Islet precursor cell (in vitro differentiated cells): ENCODE data around the gene BLM.
"Not testable (repeated sequence)": the region's sequence is repeated elsewhere in the genome, so short reads cannot be mapped to it uniquely, and the experiment has no call there.

Experiments
- DNase-seq: peaks from one replicate; pipeline ENCODE4 v3.0.0-alpha.2; 2018

BLM gene

DNA sequence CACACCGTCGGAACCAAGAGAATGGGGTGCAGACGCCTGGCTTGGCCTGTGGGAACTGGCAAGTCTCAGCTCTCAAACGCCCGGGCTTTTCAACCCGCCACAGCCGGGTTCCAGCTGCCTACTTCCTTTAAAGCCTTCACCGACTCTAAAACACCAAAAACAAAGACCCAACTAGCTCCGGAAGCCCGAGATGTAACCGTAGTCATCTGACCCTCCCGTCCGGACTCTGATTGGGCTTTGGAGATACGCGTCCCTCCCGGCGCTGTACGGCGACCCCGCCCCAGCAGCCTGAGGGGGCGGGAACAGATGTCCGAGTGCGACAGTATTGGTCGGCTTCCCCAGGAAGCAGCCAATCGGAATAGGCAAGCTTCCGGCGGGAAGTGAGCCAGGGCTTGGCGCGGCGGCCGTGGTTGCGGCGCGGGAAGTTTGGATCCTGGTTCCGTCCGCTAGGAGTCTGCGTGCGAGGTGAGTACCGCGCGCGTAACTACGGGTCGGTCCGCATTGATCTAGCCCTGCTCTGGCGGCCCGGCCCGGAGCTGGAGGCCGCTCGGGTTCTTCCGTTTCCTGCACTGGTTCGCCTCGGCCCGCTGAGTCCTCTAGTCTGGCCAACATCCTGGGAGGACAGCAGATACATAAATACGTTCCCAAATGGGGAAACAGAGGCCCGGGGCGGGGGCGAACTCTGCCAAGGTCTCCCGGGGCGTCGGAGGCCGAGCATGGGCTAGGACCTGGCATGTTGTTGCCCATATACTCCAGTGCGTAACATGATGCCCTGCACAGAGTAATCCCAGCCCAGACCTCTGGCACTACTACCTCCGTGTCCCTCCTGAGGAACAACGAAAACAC, at the start of gene BLM:
Gene BLM, plus strand, starts transcription at position 371 of the 846 bp plus-strand sequence. CDS start 30,047 bp downstream, outside the sequence.
- DNase-seq: peak; percentile 99

GRCh38 chr15:90667755-90668345, 49.3 kb upstream of the BLM start:
- not testable (repeated sequence) for DNase-seq

DNA sequence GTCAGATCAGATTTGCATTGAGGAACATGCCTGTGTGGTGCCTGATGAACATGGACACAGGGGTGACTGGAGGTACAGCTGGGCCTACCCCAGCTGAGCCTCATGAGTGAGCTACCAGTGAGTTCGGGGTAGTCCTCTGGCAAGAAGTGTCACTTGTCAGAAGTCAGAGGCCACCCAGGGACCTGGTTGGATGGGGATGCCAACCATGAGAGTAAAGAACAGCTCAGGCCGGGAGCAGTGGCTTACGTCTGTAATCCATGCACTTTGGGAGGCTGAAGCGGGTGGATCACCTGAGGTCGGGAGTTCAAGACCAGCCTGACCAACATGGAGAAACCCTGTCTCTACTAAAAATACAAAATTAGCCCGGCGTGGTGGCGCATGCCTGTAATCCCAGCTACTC, 46.5 kb upstream of the BLM start:
- not testable (repeated sequence) for DNase-seq

DNA sequence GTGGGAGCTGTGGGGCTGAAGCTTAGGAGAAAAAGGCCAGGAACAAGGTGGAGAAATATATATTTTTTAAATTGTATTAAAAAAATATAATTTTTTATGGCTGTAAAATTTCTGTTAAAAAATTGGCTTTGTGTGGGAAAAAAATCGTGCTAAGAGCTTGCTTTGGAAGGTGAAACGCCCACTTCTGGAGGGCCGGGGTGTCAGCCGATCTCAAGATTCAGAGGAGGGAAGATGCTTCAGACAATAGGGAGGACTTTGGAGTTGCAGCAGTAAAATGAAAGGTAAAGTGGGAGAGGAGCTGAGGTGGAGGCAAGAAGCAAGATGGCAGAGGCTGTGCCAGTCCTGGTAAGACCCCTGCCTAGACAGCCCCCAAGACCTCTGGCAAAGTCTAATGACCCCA, 45.9 kb upstream of the BLM start:
- DNase-seq: no peak

- DNase-seq: not testable (repeated sequence)
Observed at GRCh38 chr15:90673357-90673756, 43.8 kb upstream of the BLM start.

- no peak for DNase-seq
Observed at GRCh38 chr15:90674476-90674875, 42.7 kb upstream of the BLM start.

DNA sequence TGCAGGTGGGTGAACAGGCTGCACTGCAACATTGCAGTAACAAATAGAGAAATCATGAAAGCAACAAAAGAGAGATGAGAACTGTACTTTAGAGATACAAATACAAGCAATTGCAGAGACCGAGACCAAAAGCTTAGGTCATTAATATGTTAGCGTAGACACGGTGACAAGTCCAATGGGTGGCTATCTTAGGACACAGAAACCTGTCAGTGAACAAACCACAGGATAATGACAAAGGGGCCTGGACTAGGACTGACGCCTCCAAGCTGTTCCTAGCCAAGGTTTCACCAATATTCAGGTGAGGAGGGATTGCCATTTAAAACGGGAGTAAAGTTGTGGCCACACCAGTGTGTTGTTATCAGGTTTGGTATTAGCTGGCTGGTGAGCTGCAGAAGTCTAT, 41.7 kb upstream of the BLM start:
- no peak for DNase-seq

DNA sequence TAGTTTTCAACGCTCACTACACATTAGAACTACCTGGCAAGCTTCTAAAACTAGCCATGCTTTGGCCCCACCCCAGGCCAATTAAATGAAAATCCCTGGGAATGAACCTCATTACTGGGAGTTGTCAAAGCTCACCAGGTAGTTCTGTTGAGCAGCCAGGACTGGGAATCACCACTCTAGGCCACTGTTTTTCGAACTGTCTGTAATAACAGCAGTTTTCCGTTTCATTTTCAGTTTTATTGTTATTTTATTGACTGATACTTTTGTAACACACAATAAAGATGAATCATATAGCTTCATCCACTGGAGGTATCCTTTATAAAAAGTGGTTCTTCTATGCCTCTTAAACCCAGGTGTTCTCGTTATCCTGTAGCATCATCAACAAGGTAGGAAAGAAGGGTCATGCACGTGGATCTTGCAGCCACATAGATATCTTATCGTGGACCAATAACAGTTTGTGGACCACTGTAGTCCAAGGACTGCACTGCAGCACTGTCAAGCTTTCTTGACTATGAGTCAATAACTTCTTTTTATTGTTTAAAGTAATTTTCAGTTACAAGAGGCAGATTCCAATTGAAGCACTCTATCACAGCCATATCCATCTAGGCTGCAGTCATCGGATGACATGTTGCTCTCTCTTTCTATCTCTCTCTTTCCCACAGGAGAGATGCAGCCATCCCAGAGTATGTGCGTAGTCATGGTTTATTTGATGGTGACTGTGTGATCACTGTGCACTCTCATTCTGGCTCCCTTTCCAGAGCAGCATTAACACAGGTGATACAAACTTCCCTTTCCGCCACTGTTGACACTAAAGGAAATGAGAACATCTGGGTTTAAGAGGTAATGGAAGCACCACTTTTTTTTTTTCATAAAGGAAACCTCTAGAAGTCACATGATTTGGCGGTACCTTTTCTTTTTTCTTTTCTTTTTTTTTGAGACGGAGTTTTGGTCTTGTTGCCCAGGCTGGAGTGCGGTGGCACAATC, 39.0 kb upstream of the BLM start:
- no peak for DNase-seq

GRCh38 chr15:90679959-90680358, 37.2 kb upstream of the BLM start:
- DNase-seq: no peak

DNA sequence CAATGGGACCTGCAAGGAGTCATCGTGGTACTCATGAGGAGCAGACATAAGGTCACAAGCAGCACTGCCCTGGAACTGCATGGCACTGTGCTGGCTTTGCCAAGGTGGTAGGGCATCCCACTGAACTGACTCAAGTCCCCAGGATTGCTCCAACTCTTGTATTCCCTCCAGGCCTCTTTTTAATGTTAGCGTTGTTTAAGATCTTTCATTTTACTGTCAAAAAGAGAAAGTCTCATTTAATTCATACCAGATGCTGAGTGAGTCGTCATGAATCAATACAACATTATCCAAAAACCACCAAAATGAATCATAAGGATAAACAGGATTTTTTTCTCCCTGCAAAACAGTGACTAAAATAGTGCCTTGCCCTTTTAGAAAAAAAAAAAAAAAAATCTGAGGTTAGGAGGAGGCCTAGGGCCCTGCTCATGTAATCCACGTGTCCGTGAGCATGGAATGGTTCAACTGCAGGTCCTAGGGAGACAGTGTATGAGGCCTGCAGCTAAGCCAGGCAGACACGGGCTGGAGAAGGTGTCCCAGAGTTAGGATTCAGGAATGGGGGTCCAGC, 36.7 kb upstream of the BLM start:
- DNase-seq: no peak

- DNase-seq: no peak
Observed at GRCh38 chr15:90681056-90681455, 36.1 kb upstream of the BLM start.

GRCh38 chr15:90681480-90681879, 35.7 kb upstream of the BLM start:
- DNase-seq: no peak

DNA sequence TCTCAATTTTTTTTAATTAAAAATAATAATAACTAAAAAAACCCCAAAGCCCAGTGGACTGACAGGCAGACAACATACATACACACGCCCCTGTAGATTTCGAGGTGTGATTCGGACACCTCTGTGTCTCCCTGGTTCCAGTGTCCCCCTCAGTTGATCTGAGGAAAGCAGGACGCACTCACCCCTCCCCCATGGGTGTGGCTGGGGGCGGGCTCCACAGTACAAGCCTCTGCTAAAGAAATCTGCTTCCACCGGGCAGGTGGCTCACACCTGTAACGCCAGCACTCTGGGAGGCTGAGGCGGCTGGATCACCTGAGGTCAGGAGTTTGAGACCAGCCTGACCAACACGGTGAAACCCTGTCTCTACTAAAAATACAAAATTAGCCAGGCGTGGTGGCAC, 33.8 kb upstream of the BLM start:
- DNase-seq: no peak

- no peak for DNase-seq
Observed at GRCh38 chr15:90683876-90684275, 33.3 kb upstream of the BLM start.

- DNase-seq: no peak
Observed at GRCh38 chr15:90684281-90684680, 32.9 kb upstream of the BLM start.

DNA sequence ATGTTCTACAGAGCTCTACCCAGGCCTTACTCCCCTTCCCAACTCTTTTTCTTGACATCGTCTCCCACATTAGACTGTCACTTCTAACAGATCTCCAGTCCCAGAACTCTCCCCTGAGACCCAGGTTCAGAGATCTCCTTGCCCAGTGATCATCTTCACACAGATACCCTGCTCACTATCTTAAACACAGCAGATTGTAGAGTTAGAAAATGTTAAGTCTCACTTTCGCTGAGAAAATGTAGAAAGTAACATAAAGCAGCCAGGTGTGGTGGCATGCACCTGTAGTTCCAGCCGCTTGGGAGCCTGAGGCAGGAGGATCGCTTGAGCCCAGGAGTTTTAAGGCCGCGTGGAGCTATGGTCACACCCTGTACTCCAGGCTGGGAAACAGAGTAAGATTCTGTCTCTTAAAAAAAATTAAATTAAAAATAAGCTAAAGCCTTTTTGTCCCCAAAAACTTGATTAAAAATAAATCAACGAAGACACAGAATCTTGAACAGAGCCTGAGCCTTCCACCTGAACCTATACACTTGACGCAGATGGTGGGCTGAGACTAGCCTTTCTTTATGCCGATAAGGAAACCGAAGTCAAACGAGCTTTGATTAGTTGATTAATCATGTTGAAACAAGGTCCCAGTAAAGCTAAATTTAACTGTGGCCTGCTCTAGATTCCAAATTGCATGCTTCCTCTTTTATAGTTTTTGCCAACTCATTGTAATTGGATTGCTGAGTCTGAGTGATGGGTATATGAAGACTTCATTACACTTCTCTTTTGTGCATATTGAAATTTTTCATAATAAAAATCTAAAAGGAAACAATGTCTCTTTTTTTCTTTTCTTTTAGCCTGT, 31.3 kb upstream of the BLM start:
- no peak for DNase-seq

DNA sequence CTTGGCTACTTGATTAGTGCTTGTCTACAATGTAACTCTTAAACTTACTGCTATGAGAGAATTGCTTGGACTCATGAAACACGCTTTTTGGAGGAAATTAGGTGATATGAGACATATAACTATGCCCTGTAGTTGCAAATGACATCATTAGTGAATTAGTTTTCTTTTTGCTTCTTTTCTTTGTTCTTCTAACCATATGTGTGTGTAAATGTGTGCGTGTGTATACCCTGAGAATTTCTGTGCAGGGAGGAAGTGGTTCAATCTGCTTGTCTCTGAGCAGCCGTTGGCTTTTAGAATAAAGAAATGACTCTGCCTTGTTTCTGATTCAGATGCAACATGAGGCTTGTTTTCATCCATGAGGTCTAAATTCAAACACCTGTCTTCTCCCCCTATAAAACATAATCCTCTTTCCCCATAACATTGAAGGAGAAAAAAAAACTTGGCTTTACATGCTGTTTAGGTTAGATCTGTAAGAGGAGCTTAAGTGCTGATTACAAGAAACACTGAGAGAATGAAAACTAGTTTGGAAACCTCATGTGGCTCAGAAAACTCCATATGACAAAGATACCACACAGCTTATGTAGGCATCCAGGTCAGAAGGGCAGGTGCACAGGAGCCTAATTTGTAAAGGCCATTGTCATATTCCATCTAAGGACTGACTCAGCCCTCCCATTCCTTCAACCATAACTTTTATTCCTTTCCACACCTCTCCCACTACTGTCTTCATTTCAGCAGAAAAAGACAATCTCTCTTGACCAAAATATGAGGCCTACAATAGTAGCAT, 30.5 kb upstream of the BLM start:
- no peak for DNase-seq

- not testable (repeated sequence) for DNase-seq
Observed at GRCh38 chr15:90689326-90689961, 27.7 kb upstream of the BLM start.

DNA sequence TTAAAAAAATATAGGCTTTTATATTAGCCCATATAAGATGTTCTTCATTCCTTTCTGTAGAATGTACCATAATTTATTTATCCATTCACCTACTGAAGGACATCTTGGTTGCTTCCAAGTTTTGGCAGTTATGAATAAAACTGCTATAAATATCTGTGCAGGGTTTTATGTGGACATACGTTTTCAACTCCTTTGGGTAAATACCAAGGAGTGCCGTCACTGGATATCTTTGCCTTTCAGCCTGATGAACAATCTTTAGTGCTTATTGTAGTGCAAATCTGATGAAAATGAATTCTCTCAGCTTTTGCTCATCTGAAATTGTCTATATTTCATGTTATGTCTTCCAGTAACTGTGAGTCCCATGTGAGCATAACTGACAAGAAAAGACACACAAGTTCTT, 26.6 kb upstream of the BLM start:
- no peak for DNase-seq

GRCh38 chr15:90691369-90691768, 25.8 kb upstream of the BLM start:
- DNase-seq: no peak
